OCI-LY3 (cell line): ENCODE data around the gene PTPRU.

Experiments used
- EZH2phosphoT487 ChIP-seq: fragments of 200-600 bp; shearing (Covaris generic); IDR thresholded peaks from 2 replicates; pipeline ENCODE4 v1.6.1; 2018; ENCODE audit warnings: antibody characterized with exemption, mixed run types, low read depth
- TF ChIP-seq, protein P1 (sequence below): fragments of 200-600, 300-600 bp; sonication (generic); IDR thresholded peaks from 2 replicates; pipeline ENCODE4 v1.5.1; 2014; ENCODE audit warnings: antibody characterized with exemption, low read length, low read depth

DNA sequence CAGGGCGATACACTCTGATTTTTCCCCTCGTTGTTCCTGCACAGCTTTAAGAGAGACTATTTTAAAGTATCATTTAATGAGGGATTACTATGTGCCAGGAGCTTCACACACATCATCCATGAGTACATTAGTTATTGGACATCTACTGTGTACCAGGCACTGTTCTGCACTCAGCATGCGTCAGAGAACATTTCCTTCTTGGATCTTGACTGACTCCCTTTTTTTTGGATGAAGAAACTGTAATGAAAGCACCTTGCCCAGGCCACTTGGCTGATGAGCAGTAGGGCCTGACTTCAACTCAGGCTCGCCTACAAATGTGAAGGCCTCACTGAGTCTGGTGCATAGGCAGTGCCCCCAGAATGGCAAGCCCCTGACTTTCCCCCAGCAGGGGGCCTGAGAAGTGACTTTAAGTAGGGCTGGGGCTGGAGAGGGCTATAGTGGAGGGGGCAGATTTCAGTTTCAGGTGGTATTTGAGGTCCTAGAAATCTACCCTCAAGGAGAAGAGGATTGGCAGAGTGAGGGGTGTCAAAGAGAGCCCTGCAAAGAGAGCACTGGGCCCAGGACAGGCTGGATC lies 50.0 kb downstream of the PTPRU start:
- TF ChIP-seq, protein P1, sequence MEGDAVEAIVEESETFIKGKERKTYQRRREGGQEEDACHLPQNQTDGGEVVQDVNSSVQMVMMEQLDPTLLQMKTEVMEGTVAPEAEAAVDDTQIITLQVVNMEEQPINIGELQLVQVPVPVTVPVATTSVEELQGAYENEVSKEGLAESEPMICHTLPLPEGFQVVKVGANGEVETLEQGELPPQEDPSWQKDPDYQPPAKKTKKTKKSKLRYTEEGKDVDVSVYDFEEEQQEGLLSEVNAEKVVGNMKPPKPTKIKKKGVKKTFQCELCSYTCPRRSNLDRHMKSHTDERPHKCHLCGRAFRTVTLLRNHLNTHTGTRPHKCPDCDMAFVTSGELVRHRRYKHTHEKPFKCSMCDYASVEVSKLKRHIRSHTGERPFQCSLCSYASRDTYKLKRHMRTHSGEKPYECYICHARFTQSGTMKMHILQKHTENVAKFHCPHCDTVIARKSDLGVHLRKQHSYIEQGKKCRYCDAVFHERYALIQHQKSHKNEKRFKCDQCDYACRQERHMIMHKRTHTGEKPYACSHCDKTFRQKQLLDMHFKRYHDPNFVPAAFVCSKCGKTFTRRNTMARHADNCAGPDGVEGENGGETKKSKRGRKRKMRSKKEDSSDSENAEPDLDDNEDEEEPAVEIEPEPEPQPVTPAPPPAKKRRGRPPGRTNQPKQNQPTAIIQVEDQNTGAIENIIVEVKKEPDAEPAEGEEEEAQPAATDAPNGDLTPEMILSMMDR = no peak
- TF ChIP-seq EZH2phosphoT487 = no peak
